ENCODE data around the gene CCDC152.

CCDC152 gene

DNA sequence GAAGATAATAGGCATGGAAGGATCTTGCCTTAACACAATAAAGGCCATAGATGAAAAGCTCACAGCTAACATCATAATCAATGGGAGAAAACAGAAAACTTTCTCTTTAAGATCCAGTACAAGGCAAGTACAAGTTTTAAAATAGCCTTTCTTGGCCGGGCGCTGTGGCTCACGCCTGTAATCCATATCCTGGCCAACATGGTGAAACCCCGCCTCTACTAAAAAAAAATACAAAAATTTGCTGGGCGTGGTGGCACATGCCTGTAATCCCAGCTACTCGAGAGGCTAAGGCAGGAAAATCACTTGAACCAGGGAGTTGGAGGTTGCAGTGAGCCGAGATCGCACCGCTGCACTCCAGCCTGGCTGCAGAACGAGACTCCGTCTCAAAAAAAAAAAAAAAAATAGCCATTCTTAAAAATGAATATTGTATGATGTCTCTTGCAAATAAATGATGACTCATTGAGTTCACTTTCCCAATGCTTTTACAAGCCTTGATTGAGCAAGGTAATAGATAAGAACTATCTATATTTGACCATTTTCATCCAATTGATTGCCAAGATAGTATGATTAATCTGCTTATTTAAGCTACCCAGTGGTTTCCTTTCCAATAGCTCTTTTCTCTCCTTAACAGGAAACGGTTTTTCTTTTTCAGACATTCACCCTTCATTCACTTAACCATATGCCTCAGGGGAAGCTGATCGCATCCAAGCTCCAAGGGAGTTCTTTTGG is 15.8 kb downstream of the CCDC152 start:
- H3K4me3 ChIP-seq (ENCODE audit: low read depth, low read length): no peak overlapping the region
- TF ChIP-seq CTCF (IDR thresholded peaks at IDR 0.05; ENCODE audit: low read depth, low read length): no peak
- in situ Hi-C loops (cut with HindIII; ENCODE audit: low sequenced_read_pairs): no loop called here
- DNase-seq (ENCODE audit: low read depth, low spot score): no peak

- no peak overlapping the region for H3K4me3 ChIP-seq (ENCODE audit: low read depth, low read length)
- no peak for DNase-seq (ENCODE audit: low read depth, low spot score)
- TF ChIP-seq CTCF (IDR thresholded peaks at IDR 0.05; ENCODE audit: low read depth, low read length): no peak
- in situ Hi-C loops (cut with HindIII; ENCODE audit: low sequenced_read_pairs): no loop called here
Observed at GRCh38 chr5:42779083-42779482, 22.5 kb downstream of the CCDC152 start.

DNA sequence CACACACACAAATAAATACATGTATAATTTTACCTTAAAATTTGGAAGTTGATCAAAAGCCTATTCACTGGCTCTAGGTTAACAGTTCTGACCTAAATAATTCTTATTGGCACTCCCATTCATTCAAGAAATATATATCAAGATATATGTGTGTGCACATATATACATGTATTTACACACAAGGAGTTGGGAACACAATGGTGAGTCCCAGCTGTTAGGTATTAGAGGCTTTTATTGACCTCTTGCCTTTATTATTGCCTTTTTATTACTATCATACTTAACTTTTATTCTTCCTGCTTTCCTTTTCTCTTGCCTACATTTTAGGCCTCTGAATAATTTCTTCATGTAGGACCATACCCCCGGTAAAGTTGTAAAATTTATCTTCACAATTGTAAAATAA is 25.0 kb downstream of the CCDC152 start:
- in situ Hi-C loops (cut with HindIII; ENCODE audit: low sequenced_read_pairs): no loop called here
- no peak for TF ChIP-seq CTCF (IDR thresholded peaks at IDR 0.05; ENCODE audit: low read depth, low read length)
- H3K4me3 ChIP-seq (ENCODE audit: low read depth, low read length): no peak overlapping the region
- DNase-seq (ENCODE audit: low read depth, low spot score): no peak

DNA sequence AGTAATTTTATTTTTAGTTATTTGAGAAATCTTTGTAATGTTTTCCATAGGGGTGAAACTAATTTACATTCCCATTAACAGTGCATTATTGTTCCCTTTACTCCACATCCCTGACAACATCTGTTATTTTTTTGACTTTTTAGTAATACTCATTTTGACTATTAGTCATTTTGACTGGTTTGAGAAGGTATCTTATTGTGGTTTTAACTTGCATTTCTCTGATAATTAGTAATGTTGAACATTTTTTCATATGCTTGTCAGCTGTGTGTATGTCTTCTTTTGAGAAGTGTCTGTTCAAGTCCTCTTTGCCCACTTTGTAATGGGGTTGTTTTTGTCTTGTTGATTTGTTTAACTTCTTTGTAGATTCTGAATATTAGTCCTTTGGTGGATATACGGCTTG is 27.5 kb downstream of the CCDC152 start:
- no peak for DNase-seq (ENCODE audit: low read depth, low spot score)
- TF ChIP-seq CTCF (IDR thresholded peaks at IDR 0.05; ENCODE audit: low read depth, low read length): no peak
- in situ Hi-C loops (cut with HindIII; ENCODE audit: low sequenced_read_pairs): no loop called here
- no peak overlapping the region for H3K4me3 ChIP-seq (ENCODE audit: low read depth, low read length)

DNA sequence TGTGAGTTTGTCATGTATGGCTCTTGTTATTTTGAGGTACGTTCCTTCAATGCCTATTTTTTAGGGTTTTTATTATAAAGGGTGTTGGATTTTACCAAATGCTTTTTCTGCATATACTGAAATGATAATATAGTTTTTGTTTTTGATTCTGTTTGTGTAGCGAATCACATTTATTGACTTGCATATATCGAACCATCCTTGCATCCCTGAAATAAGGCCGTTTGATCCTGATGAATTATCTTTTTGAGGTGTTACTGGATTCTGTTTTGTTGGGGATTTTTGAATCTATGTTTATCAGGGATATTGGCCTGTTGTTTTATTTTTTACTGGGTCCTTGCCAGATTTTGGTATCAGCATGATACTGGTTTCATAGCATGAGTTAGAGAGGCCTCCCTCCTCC is 29.1 kb downstream of the CCDC152 start:
- no peak overlapping the region for H3K4me3 ChIP-seq (ENCODE audit: low read depth, low read length)
- TF ChIP-seq CTCF (IDR thresholded peaks at IDR 0.05; ENCODE audit: low read depth, low read length): no peak
- no peak for DNase-seq (ENCODE audit: low read depth, low spot score)
- in situ Hi-C loops (cut with HindIII; ENCODE audit: low sequenced_read_pairs): no loop called here

- in situ Hi-C loops (cut with HindIII; ENCODE audit: low sequenced_read_pairs): no loop called here
- no peak for DNase-seq (ENCODE audit: low read depth, low spot score)
- no peak overlapping the region for H3K4me3 ChIP-seq (ENCODE audit: low read depth, low read length)
- no peak for TF ChIP-seq CTCF (IDR thresholded peaks at IDR 0.05; ENCODE audit: low read depth, low read length)
Observed at GRCh38 chr5:42787073-42787472, 30.5 kb downstream of the CCDC152 start.
